Left ventricle myocardium superior (tissue), 1 donor: ENCODE data around the gene HIPK4. TPM values are rescaled to one million over a fixed set of nuclear protein-coding genes. Genes with fewer than 3 reads are reported as not detected.
"Not testable (repeated sequence)": the region's sequence is repeated elsewhere in the genome, so short reads cannot be mapped to it uniquely, and the experiment has no call there.

Experiments
- ATAC-seq: fragments of 200-7000 bp; cut with Tn5 transposase; one replicate; pipeline ENCODE4 v1.9.1; 2020; ENCODE audit warnings: mild to moderate bottlenecking, moderate library complexity
- DNase-seq: peaks from one replicate; pipeline ENCODE4 v3.0.0-alpha.2; 2020
- intact Hi-C: fragments of 100-400 bp; cut with micrococcal nuclease; formaldehyde crosslinking; loops from one replicate; pipeline ENCODE4 v1.11.0; 2022
- microRNA-seq: library from miRNA; unstranded; fragments of <30 nt; microRNA quantifications from one replicate; pipeline ENCODE4 v1.2.0, GENCODE V29; 2020; ENCODE audit warnings: borderline number of aligned reads
- total RNA-seq: library from RNA; stranded (reverse); fragmentation: NEBNext Ultra II Directional; extraction: Animal tissue kit (Norgen Biotek cat#: 25700); gene quantifications from one replicate; pipeline ENCODE4 v1.2.1, GENCODE V29; 2021
- donor health status: DM: no; HTN: yes; CAD: no; lungs with severe emphysema.

HIPK4 gene
- total RNA-seq, 1 donor from 2014 or later, result not detected

DNA sequence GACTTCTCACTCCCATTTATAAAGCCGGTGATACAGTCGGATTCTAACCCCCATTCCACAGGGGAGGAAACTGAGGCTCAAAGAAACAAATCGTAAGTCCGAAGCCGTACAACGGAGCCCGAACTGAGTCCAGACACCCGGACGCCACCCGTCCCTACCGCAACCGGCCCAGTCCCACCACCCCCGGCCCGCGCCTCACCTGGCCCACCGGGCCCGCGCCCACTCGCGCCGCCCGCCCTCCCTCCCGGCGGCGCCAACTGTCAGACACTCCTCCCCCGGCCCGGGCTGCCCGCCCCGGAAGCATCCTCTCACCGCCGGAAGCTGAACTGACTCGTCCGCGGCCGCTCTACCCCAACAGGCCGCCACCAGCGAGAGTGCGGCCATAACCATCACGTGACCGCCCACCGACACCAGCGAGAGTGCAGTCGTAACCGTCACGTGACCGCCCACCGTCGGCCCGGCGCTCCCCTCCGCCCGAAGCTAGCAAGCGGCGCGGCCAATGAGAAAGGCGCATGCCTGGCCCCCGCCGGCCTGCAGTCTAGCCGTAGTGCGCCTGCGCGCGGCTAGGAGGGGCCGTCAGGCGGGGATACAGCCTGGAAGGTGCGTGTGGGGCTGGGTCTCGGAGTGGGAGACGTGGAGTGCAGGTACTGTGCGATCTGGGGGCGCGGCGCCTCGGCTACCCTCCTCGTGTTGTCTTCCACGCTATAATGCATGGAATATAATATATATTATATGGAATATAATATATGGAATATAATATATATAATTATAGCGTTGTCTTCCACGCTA, 41.7 kb downstream of the HIPK4 start, which contains the start of the genes C19orf47 and PLD3:
Gene C19orf47, minus strand, starts transcription at position 273 of the 789 bp plus-strand sequence. CDS start 6,540 bp downstream, outside the sequence.
Gene PLD3, plus strand, starts transcription at position 571 of the 789 bp plus-strand sequence. CDS start 17,789 bp downstream, outside the sequence.
- intact Hi-C loops, result no loop called here
- peak; percentile 97 for ATAC-seq
- DNase-seq, result peak; percentile 100

- ATAC-seq (no peak), DNase-seq (no peak)
- intact Hi-C loops, result no loop called here
Observed at GRCh38 chr19:40344422-40344821, 45.6 kb downstream of the HIPK4 start.

GRCh38 chr19:40342644-40343311, 47.2 kb downstream of the HIPK4 start:
- ATAC-seq, result no peak
- intact Hi-C loops, result no loop called here
- no peak for DNase-seq

GRCh38 chr19:40341601-40342482, 48.1 kb downstream of the HIPK4 start:
- intact Hi-C loops, result no loop called here
- ATAC-seq, result peak; percentile 97

GRCh38 chr19:40339018-40339728, 50.8 kb downstream of the HIPK4 start:
- ATAC-seq (no peak), DNase-seq (no peak)
- intact Hi-C loops, result no loop called here

More at GRCh38 chr19:40341601-40342482, 48.1 kb downstream of the HIPK4 start:
- DNase-seq, result peak; percentile 88

- intact Hi-C loops, result no loop called here
- DNase-seq (no peak), ATAC-seq (no peak)
Observed at GRCh38 chr19:40337594-40337993, 52.4 kb downstream of the HIPK4 start.

DNA sequence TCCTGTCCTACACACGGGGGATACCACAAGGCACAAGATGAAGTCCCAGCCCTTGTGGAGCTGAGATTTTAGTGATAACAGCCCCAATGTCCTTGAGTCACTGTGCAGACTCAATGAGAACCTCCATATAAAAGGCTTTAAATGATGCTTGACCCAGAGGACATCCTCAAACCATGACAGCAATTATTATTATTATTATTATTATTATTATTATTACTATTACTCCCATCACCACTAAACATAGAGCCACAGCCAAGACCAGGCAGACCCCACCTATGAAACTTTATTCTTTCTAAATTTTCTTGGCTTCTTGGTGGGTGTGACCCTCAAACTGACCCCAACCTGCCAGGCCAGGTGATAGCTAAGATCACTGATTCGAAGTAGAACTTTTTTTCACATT, 52.9 kb downstream of the HIPK4 start:
- DNase-seq (peak; percentile 12), ATAC-seq (no peak)
- intact Hi-C loops, result no loop called here

GRCh38 chr19:40336601-40336900, 53.4 kb downstream of the HIPK4 start:
- no peak for DNase-seq
- intact Hi-C loops, result no loop called here
- no peak for ATAC-seq

GRCh38 chr19:40335855-40336600, 54.0 kb downstream of the HIPK4 start:
- DNase-seq (no peak), ATAC-seq (no peak)
- intact Hi-C loops, result no loop called here

- no peak for ATAC-seq
- DNase-seq, result no peak
- intact Hi-C loops, result no loop called here
Observed at GRCh38 chr19:40335101-40335500, 54.9 kb downstream of the HIPK4 start.

GRCh38 chr19:40333083-40333482, 56.9 kb downstream of the HIPK4 start:
- DNase-seq, ATAC-seq, intact Hi-C loops: not testable (repeated sequence)

DNA sequence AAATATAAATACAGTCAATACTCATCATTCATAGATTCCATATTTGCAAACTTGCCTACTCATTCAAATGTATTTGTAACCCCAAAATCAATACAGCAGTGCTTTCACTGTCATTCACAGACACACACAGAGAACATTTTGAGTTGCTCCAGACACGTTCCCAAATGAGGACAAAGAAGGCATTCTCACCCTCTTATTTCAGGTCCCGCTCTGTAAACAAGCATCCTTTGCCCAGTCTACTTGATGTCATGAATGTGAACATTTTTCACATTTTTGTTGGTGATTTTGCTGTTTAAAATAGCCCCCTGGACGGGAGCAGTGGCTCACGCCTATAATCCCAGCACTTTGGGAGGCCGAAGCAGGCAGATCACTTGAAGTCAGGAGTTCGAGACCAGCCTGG, 57.3 kb downstream of the HIPK4 start:
- no peak for DNase-seq
- no peak for ATAC-seq
- intact Hi-C loops, result no loop called here

GRCh38 chr19:40331052-40331451, 58.9 kb downstream of the HIPK4 start:
- DNase-seq, result no peak
- ATAC-seq, result no peak
- intact Hi-C loops, result no loop called here

Small RNAs within 50 kb of the gene (microRNA-seq; reads per million reads assigned to microRNA genes)
- not detected for gene MIR6796

Other genes starting within 250 kb of the HIPK4 start
- gene MAP3K10, start 198.8 kb downstream of the HIPK4 start, total RNA-seq, result 19.6 TPM
- gene TTC9B, start 171.8 kb downstream of the HIPK4 start, total RNA-seq, result not detected
- gene CCNP, start 163.5 kb downstream of the HIPK4 start, total RNA-seq, result not detected
- 135 TPM for gene AKT2, start 104.8 kb downstream of the HIPK4 start, total RNA-seq
- 215 TPM for gene C19orf47, start 41.8 kb downstream of the HIPK4 start, total RNA-seq
- 161 TPM for gene PLD3, start 41.5 kb downstream of the HIPK4 start, total RNA-seq
- 4.1 TPM for gene PRX, start 23.2 kb upstream of the HIPK4 start, total RNA-seq
- gene SERTAD1, start 35.8 kb upstream of the HIPK4 start, total RNA-seq, result 8.9 TPM
- 23.4 TPM for gene SERTAD3, start 54.2 kb upstream of the HIPK4 start, total RNA-seq
- 120 TPM for gene BLVRB, start 75.6 kb upstream of the HIPK4 start, total RNA-seq
- gene SPTBN4, start 76.8 kb upstream of the HIPK4 start, total RNA-seq, result 4.8 TPM
- gene SHKBP1, start 186.7 kb upstream of the HIPK4 start, total RNA-seq, result 16.4 TPM
- gene LTBP4, start 211.2 kb upstream of the HIPK4 start, total RNA-seq, result 294 TPM